UCSD-AML1 (cell line): Measurements from ENCODE around the gene COL19A1.
"Not testable (repeated sequence)": the region's sequence is repeated elsewhere in the genome, so short reads cannot be mapped to it uniquely, and the experiment has no call there.

Experiments used
- DNase-seq: peaks from one replicate; lab custom pipeline; 2025; ENCODE audit not compliant: unreplicated experiment; lab: John Stamatoyannopoulos, UW

Gene COL19A1

GRCh38 chr6:69866351-69866769, at the start of gene COL19A1:
Gene COL19A1, plus strand, starts transcription at chr6:69866556. Its CDS starts 13,012 bp downstream, at chr6:69879568.
- DNase-seq = peak; percentile 5

GRCh38 chr6:69816569-69816968, 49.8 kb upstream of the COL19A1 start:
- DNase-seq = no peak

- no peak for DNase-seq
Observed at GRCh38 chr6:69817358-69817757, 49.0 kb upstream of the COL19A1 start.

- no peak for DNase-seq
Observed at GRCh38 chr6:69818223-69818930, 48.0 kb upstream of the COL19A1 start.

GRCh38 chr6:69819138-69819537, 47.2 kb upstream of the COL19A1 start:
- DNase-seq = no peak

GRCh38 chr6:69820018-69820417, 46.3 kb upstream of the COL19A1 start:
- DNase-seq = no peak

- no peak for DNase-seq
Observed at GRCh38 chr6:69820438-69820837, 45.9 kb upstream of the COL19A1 start.

GRCh38 chr6:69824355-69824754, 42.0 kb upstream of the COL19A1 start:
- not testable (repeated sequence) for DNase-seq

GRCh38 chr6:69825904-69826303, 40.5 kb upstream of the COL19A1 start:
- no peak for DNase-seq

- DNase-seq = no peak
Observed at GRCh38 chr6:69827276-69827893, 39.0 kb upstream of the COL19A1 start.

GRCh38 chr6:69832558-69832957, 33.8 kb upstream of the COL19A1 start:
- no peak for DNase-seq

- no peak for DNase-seq
Observed at GRCh38 chr6:69835414-69836179, 30.8 kb upstream of the COL19A1 start.

GRCh38 chr6:69841862-69842261, 24.5 kb upstream of the COL19A1 start:
- DNase-seq = no peak

- no peak for DNase-seq
Observed at GRCh38 chr6:69843189-69843588, 23.2 kb upstream of the COL19A1 start.

- DNase-seq = no peak
Observed at GRCh38 chr6:69846312-69846711, 20.0 kb upstream of the COL19A1 start.

GRCh38 chr6:69846770-69847491, 19.4 kb upstream of the COL19A1 start:
- no peak for DNase-seq

- no peak for DNase-seq
Observed at GRCh38 chr6:69847492-69847788, 18.9 kb upstream of the COL19A1 start.

GRCh38 chr6:69848552-69848951, 17.8 kb upstream of the COL19A1 start:
- DNase-seq = no peak

GRCh38 chr6:69852706-69853105, 13.7 kb upstream of the COL19A1 start:
- no peak for DNase-seq

GRCh38 chr6:69861986-69862385, 4.4 kb upstream of the COL19A1 start:
- DNase-seq = no peak

GRCh38 chr6:69863766-69864165, 2.6 kb upstream of the COL19A1 start:
- DNase-seq = no peak

- DNase-seq = no peak
Observed at GRCh38 chr6:69865126-69865525, 1.2 kb upstream of the COL19A1 start.
